ENCODE results near the gene GYG1.

- TF ChIP-seq CTCF (conservative IDR thresholded peaks at IDR 0.05; ENCODE audit: low read depth in 2 of 2) (peak; percentile 62 to 73), EZH2 (IDR thresholded peaks at IDR 0.05; ENCODE audit: low read depth, unreplicated experiment) (no peak), EZH2phosphoT487 (IDR thresholded peaks at IDR 0.05; ENCODE audit: unreplicated experiment) (no peak), ZNF331 (CRISPR knock-in tag; IDR thresholded peaks at IDR 0.05; ENCODE audit: low read depth) (no peak)
Measured at GRCh38 chr3:148950806-148951205, 40.5 kb upstream of the GYG1 start.
